Skin epidermis (tissue), 12 donors: Measurements from ENCODE around the gene SORCS2.
"Not testable (repeated sequence)": the region's sequence is repeated elsewhere in the genome, so short reads cannot be mapped to it uniquely, and the experiment has no call there.

ENCODE experiments used
- H3K27ac ChIP-seq, 21 experiments: fragments of 200-600 bp; sonication (generic) in 11 of 21; one replicate each; pipeline ENCODE4 v1.5.0; 2020; ENCODE audit warnings: mild to moderate bottlenecking in 3 of 21, inconsistent platforms in 2 of 21, moderate library complexity in 2 of 21
- H3K4me3 ChIP-seq, 7 experiments: fragments of 200-600 bp; sonication (generic) in 2 of 7; one replicate each; pipeline ENCODE4 v1.5.0; 2020; ENCODE audit warnings: inconsistent platforms in 2 of 7, mild to moderate bottlenecking in 2 of 7, moderate library complexity in 1 of 7

Gene SORCS2

DNA sequence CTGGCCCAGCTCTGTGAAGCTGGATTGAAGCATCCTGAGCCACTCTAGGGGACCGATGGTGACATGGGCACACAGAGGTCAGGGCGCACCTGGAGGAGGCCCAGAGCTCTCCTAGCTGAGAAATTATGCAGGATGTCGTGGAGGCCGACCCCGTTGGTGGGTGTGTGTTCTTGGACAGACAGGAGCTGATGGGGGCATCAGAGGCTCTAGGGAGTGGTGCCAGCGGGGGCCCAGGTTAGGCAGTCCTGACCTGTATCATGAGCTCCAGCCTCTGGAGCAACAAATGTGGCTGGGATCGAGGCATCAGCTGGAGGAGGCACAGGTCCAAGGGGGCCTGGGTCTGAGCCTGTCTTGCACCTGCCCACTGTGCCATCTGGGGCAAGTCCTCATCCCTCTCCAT lies 367.0 kb downstream of the SORCS2 start:
- Histone ChIP-seq H3K4me3 (no peak overlapping the region), H3K27ac (no peak overlapping the region)

DNA sequence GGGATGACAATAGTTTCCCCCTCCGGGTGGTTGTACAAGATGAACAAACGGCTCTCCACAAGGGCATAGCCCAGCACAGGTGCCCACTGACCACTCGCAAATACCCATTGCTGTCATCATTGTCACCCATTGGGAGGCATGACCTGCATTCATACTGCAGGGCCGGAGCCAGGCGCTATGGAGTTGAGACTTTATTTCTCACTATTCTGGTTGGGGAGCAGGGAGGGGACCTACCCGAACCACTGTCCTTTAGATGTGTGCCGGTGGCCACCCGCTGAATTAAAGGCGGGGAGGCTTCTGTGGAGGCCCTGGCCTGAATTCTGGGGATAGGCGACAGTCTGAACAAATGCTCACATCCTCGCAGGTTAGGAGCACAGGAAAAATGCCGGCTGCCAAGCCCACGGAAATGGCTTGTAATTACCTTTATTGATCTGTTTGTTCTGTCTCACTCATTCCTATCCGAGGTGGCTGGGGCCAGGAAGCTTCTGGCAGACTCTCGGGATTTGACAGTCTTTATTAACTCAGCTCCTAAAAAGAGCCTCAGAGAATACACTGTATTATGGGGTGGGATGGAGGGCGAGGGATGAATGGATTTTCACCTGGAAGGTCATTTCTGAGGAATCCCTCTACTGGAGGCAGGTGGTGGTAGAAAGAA lies 367.5 kb downstream of the SORCS2 start:
- H3K4me3 ChIP-seq = no peak overlapping the region
- H3K27ac ChIP-seq = no peak overlapping the region

DNA sequence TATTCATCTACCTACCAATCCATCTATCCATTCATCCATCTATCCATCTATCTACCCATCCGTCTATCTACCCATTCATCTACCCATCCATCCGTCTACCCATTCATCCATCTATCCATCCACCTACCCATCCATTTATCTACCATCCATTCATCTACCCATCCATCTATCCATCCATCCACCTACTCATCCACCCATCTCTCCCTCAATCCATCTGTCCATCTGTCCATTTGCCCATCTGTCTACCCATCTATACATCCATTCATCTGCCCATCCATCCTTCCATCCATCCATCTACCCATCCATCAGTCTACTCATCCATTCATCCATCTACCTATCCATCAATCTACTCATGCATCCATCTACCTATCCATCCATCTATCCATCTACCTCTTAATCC lies 369.2 kb downstream of the SORCS2 start:
- Histone ChIP-seq H3K4me3 (no peak overlapping the region), H3K27ac (no peak overlapping the region)

DNA sequence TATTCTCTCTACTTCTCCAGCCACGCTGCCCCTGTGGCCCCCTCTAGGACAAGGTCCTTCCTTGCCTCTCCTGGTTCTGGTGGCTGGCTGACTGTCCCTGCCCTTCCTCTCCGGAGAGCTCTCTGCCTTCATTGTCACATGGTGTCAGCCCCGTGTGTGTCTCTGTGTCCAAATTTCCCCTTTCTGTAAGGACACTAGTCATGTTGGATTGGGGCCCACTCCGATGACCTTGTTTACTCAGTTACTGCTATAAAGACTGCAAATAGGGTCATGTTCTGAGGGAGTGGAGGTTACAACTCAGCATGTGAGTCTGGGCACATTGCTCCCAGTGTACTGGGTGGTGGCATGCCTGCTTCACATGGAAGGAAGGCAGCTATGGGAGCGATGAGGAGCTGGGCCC lies 371.9 kb downstream of the SORCS2 start:
- H3K4me3 ChIP-seq = no peak overlapping the region
- no peak overlapping the region for H3K27ac ChIP-seq

DNA sequence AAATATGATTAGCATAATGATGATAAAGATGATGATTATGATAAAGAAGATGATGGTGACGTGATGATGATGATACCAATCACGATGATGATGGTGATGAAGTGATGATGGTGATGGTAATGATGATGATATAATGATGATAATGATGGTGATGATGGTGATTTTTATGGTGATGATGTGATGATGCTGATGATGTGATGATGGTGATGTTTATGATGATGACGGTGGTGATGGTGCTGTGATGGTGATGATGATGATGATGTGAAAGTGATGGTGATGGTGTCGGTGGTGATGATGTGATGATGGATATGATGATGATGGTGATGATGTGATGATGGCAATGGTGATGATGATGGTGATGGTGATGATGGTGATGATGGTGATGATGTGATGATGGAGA lies 373.1 kb downstream of the SORCS2 start:
- no peak overlapping the region for H3K4me3 ChIP-seq
- H3K27ac ChIP-seq = no peak overlapping the region

DNA sequence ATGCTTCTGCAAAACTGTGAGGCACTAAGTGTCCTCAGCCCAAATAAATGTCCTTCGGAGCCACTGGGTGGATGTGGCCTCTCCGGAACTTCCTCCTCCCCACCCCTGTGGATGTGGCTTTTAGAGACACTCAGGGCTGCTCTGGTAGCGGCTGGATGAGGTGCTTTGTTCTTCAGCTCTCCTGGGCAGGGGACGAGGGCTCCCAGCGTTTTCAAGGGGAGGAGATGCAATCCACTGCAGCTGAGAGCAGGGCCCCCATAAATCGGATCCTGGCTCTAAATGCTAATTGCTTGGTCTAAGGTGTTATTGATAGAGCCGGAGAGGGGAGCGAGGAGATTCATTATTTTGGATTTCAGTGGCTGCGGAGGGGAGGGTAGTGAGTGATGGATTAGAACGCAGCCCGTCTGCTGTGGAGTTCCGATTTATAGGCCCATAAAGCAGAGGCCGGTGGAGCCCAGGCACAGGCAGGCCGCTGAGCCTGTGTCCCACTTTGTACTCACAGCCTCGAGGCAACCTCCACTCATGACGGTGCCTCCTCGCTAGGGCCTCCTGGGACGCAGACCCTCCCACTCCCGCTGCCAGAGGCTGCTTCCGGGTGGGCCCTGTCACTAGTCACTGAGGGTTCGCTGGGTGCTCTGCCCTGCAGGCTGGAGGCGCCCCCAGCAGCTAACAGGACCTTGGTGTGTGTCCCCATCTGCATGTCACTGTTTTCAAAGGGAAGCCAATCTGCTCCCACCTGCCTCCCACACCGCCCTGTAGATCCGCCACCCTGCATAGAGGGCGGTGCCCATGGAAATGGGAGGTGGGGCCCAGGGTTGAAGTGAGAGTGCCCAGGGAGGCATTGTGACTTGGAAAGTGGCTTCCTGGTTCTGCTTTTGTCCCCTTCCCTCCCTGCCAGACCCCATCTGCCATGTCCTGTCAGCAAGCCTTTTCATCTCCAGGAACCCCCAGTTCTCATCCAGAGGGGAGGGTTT lies 377.8 kb downstream of the SORCS2 start:
- no peak overlapping the region for H3K4me3 ChIP-seq
- H3K27ac ChIP-seq = no peak overlapping the region

DNA sequence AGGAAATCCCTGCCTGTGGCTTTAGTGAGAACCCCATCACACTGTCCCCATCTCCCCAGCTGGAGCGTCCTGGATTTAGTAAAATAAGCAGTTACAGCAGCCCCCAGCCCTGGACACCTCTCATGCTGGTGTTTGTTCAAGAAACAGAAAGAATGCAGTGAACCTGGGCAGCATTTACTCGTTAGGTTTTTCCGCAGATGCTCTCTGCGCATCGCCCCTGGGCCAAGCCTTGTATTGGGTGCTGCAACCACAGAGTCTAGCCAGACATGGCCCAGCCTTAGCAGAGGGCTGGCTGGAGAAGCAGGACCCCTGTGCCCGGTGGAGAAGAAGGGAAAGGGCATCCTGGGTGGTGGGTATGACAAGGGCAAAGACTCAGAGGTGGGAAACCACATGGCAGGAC lies 378.7 kb downstream of the SORCS2 start:
- no peak overlapping the region for H3K27ac ChIP-seq
- no peak overlapping the region for H3K4me3 ChIP-seq

DNA sequence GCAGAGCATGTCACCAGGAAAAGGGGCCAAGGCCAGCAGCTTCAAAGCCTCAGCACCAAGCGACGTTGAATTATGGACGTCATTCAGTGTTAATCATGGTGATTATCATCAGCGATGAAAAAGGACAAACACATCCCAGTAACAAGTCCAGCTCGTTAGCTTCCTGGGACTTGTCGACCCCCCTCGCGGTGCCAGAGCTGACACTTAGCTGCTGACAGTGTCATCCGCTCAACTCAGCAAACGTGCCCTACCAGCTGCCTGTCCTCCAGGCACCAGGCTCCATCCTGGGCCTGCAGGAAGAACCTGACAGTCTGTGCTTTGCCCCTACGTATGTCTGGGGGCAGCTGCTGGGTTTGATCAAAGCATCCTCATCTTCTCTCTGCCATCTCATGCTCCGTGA lies 379.4 kb downstream of the SORCS2 start:
- Histone ChIP-seq H3K4me3 (no peak overlapping the region), H3K27ac (no peak overlapping the region)

DNA sequence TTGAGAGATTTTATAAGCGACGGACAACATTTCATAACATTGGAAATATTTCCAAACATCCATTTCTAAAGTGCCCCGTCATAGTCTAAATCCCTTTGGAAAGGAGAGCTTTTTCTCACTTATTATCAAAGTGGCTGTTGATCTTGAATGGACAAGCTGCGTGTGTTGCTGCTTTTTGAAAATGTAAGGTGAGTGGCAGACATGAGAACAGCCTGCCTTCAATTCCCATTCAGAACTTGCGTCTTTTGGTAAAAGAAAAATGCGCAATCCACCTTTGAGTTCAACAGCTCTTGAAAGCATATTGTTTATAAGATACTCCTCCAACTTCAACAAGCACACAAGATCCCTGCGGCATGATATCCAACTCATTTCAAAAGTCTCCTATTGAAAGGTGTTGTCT lies 380.6 kb downstream of the SORCS2 start:
- Histone ChIP-seq H3K4me3 (no peak overlapping the region), H3K27ac (no peak overlapping the region)

DNA sequence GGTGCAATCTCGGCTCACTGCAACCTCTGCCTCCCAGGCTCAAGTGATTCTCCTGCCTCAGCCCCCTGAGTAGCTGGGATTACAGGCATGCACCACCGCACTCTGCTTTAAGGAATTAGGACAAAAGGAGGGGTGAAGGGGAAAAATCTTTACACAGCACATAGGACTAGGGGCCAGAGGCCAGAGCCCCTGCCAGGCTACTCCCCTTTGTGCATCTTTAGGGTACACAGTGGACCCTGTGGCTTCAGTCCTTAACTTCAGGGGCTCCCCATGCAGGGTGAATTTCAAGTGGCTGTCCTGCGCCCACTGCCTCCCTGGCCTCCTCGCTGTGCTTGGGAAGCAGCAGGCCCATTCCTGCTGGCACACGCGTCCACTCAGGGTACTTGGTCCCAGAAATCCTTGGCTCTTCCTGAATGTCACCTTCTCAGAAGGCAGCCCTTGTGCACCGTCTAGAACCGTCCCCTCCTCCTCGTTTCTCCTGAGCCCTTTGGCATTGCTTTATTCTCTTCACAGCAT lies 381.3 kb downstream of the SORCS2 start:
- H3K27ac ChIP-seq = no peak overlapping the region
- H3K4me3 ChIP-seq = no peak overlapping the region

DNA sequence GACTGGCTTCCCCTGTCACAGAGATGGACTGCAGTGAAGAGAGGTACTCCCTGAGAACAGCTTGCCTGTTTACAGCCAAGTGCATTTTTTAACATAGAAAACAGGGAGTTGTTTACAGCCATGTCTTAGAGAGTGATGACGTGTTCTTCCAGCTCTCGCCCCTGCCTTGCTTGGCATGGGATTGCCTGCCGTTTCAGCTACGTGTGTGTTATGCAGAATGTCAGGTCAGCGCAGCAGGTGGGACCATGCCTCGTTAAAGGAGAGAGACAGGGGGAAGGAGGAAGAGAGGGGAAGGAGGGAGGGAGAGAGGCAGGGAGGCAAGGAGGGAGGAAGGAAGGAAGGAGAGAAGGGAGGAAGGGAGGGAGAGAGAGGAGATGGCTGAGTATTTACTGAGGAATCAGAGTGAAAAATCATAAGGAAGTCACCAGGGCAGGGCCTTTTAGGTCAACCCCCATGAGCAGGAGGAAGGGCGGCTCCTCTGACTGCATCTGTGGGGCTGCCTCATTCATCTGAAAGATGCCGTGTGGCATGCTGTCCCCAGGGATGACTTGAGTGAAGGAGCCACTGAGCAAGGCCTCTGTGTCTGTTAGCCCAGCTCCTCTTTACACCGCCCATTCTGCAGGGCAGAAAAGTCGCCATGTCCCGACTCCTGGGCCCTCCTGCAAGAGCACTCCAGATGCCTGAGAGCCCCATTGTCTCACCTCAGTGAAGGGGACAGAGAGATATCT lies 382.1 kb downstream of the SORCS2 start:
- Histone ChIP-seq H3K4me3 (no peak overlapping the region), H3K27ac (no peak overlapping the region)

DNA sequence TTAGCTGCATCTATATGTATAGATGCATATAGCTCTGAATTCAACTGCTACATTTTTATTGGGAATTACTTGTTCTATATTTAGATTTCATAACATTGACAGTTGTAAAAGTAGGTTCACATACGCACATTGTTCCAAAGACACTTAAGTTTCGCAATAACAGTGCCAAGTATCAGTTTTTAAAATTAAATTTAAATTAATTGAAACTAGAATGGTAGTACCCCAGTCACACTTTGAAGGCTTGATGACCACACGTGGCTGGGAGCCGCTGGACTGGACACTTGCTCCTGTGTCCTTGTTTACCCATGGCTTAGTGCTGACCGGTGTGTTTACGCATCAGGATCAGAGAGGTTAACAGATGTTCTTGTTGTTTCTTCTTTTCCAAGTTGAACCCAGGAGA lies 383.1 kb downstream of the SORCS2 start:
- no peak overlapping the region for H3K27ac ChIP-seq
- no peak overlapping the region for H3K4me3 ChIP-seq

DNA sequence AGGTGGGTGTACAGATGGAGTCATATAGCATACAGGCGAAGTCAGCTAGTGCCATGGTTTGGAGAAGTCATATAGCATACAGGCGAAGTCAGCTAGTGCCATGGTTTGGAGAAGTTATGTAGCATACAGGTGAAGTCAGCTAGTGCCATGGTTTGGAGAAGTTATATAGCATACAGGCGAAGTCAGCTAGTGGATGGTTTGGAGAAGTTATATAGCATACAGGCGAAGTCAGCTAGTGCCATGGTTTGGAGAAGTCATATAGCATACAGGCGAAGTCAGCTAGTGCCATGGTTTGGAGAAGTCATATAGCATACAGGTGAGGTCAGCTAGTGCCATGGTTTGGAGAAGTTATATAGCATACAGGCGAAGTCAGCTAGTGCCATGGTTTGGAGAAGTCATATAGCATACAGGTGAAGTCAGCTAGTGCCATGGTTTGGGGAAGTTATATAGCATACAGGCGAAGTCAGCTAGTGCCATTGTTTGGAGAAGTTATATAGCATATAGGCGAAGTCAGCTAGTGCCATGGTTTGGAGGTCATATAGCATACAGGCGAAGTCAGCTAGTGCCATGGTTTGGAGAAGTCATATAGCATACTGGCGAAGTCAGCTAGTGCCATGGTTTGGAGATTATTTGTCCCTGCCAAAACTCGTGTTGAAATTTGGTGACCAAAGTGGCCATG lies 385.2 kb downstream of the SORCS2 start:
- H3K27ac ChIP-seq, H3K4me3 ChIP-seq: not testable (repeated sequence)

DNA sequence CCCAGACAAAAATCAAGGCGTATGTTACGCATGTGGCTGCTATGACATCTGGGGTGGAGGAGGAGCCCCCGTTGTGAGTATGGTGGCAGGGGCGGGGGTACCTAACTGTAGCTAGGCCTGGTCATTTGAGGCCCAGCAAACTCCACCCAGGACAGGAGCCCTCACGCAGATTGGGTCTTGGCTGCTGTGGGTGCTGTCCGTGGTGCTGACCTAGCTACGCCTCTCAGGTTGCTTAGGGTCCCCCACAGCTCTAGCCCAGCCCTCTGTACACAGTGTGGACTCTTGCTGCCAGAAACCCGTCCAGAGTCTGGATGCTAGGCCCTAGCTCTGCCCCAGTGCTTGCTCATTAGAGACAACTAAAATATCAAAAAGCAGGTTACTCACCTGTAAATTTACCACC lies 389.1 kb downstream of the SORCS2 start:
- H3K27ac ChIP-seq = no peak overlapping the region
- H3K4me3 ChIP-seq = no peak overlapping the region

DNA sequence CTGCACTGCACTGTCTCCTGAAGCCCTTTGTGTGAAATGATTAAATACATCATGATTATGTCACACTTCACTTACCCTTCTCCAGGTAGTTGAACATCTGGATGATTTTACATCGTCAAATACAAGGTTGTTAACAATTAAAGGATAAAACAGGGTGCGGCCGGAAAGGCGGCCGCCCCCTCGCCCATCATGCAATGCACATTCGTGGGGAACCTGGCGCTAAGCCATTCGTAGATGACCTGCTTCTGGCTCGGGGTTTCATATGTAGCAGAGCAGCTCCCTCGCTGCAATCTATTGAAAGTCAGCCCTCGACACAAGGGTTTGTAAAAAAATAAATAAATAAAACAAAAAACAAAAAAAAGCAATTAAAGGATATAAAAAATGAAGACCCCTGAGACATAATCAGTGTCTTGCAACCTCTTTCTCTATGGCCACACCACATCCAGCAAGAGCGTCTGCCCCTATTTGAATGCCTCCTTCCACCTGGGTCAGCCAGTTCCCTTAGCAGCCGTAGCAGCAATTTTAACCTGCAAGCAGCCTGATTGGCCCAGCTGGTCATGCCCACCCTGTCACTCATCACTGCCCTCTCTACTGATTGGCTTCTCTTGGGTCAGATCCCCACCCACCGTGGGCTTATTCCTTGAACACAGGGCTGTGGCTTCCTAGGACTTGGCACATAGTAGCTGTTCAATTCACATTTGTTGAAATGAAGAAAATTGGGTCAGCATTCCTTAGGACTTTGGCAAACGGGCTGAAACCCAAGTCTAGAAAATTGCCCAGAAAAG lies 390.2 kb downstream of the SORCS2 start:
- Histone ChIP-seq H3K4me3 (no peak overlapping the region), H3K27ac (no peak overlapping the region)

DNA sequence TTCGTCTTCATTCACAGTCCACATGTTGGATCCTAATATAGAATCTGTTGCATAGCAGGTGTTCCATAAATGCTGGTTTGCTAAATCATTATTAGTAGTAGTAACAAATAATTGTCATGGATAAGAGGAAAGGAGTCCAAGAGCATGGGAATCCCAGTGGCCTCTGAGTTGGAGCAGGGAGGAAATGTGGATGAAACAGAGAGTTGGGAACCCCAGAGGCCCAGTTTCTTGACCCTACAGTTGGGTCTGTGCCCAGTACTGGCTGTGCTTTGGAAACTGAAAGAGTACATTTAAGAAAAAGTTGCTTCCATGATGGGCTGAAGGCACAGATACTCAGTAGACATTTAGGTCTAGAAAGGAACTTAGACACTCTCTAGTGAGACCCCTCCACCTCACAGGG lies 391.8 kb downstream of the SORCS2 start:
- Histone ChIP-seq H3K27ac (no peak overlapping the region), H3K4me3 (no peak overlapping the region)

DNA sequence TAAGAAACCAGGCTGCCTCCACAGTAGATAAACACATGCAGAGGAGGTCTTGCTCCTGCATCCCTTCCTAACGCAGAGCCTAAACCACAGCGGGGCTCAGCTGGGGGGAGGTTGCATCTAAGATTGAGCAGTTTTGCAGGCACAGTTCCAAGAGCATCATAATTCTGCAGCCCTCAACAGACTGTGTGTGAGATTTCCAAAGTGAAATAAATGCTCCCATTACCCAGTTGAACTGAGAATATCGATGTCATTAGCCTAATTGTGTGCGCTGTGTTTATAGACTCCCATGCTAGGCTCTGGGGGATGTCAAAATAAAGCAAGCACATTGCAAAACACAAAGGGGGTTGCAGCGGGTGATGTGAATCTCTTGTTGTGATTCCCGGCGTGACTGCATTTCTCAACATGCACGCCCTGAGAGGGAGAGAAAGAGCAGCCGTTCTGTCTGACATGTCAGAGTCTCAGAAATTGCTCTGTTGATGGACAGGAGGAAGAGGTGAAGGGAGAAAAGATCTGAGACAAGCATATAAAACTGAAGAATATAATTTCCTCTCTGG lies 392.3 kb downstream of the SORCS2 start:
- Histone ChIP-seq H3K4me3 (no peak overlapping the region), H3K27ac (no peak overlapping the region)

DNA sequence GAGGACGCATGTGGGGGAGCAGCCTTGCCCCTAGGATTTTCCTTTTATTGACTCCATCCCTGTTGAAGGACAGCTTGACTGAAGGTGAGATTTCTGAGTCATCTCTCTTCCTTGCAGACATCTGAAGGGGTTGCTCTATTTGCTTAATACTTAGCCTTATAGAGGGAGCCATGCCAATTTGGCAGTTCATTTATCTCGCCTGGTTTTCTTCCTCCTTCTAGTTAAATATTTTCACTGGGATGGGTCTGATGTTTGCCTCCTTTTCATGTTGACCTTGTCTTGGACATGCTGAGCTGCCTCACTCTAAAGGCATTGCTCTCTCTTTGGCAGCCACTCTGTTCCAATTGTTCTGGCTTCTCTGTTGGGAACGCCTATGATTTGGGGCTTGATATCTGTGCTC lies 393.4 kb downstream of the SORCS2 start:
- Histone ChIP-seq H3K27ac (no peak overlapping the region), H3K4me3 (no peak overlapping the region)
